KMS-11 (cell line): ENCODE measurements around the gene SNX24.

Experiments used
- H2AFZ ChIP-seq: fragments of 200-600 bp; sonication (generic); 2 replicates; pipeline ENCODE4 v1.6.1; 2016; ENCODE audit warnings: antibody characterized with exemption, mixed run types, low read depth
- H3K27ac ChIP-seq: fragments of 200-600 bp; sonication (generic); 2 replicates; pipeline ENCODE4 v1.6.1; 2016; ENCODE audit warnings: mild to moderate bottlenecking, mixed run types
- H3K27me3 ChIP-seq: fragments of 200-600 bp; sonication (generic); 2 replicates; pipeline ENCODE4 v1.6.1; 2017; ENCODE audit warnings: mild to moderate bottlenecking, low read depth, mixed run types, moderate library complexity; ENCODE audit not compliant: insufficient read depth
- H3K36me3 ChIP-seq: fragments of 200-600 bp; sonication (generic); 2 replicates; pipeline ENCODE4 v1.6.1; 2017; ENCODE audit warnings: mild to moderate bottlenecking, mixed run types; ENCODE audit not compliant: insufficient read depth
- H3K4me1 ChIP-seq: fragments of 200-600 bp; sonication (generic); 2 replicates; pipeline ENCODE4 v1.6.1; 2016; ENCODE audit warnings: mild to moderate bottlenecking, low read depth, mixed run types; ENCODE audit not compliant: poor library complexity, severe bottlenecking
- H3K4me2 ChIP-seq: fragments of 200-600 bp; sonication (generic); 2 replicates; pipeline ENCODE4 v1.7.0; 2016; ENCODE audit warnings: mild to moderate bottlenecking, mixed run types
- H3K4me3 ChIP-seq: fragments of 200-600 bp; sonication (generic); IDR thresholded peaks from 2 replicates; pipeline ENCODE4 v1.6.1; 2017; ENCODE audit warnings: low read depth, low read length, mixed read lengths; ENCODE audit not compliant: insufficient read depth
- H3K79me2 ChIP-seq: fragments of 200-600 bp; sonication (generic); 2 replicates; pipeline ENCODE4 v1.6.1; 2016; ENCODE audit warnings: low read depth, mixed run types; ENCODE audit not compliant: insufficient read depth
- H3K9ac ChIP-seq: fragments of 200-600 bp; sonication (generic); 2 replicates; pipeline ENCODE4 v1.6.1; 2016; ENCODE audit warnings: mild to moderate bottlenecking, mixed run types
- H4K20me1 ChIP-seq: fragments of 200-600 bp; sonication (generic); 2 replicates; pipeline ENCODE4 v1.6.1; 2016; ENCODE audit warnings: mild to moderate bottlenecking, mixed run types; ENCODE audit not compliant: insufficient read depth
- CTCF ChIP-seq: fragments of 200-600 bp; sonication (generic); conservative IDR thresholded peaks from 2 replicates; pipeline ENCODE4 v1.6.1; 2017; ENCODE audit warnings: low read depth, mild to moderate bottlenecking, antibody characterized with exemption, low read length, moderate library complexity, mixed read lengths

Gene SNX24

DNA sequence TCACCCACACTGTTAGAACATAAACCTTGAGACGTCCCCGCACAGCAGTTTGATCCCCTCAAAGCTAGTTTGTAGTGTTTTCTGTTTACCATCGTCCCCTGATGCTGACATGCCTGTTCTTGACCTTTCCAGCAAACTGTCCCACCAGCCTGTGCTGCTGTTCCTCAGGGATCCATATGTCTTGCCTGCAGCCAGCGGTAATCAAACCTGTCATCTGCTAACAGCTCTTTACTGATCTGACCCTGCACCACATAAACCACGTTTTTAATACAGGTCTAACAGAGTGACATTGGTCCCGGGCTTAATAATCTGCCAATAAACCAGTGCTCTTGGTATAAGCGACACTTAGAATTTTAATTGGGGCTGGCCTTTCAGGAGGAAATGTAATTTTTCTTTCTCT, 156.4 kb downstream of the SNX24 start:
- no peak overlapping the region for H3K4me3 ChIP-seq
- no peaks in the 10 kb centered on the region for H3K79me2 ChIP-seq
- no peak overlapping the region for H3K9ac ChIP-seq
- no peaks in the 10 kb centered on the region for H3K27me3 ChIP-seq
- no peaks in the 10 kb centered on the region for H3K4me1 ChIP-seq
- no peaks in the 10 kb centered on the region for H4K20me1 ChIP-seq
- H3K27ac ChIP-seq, result no peak overlapping the region
- no peak overlapping the region for H3K4me2 ChIP-seq
- no peaks in the 10 kb centered on the region for H3K36me3 ChIP-seq
- H2AFZ ChIP-seq, result no peak overlapping the region
- TF ChIP-seq CTCF, result no peak

- H3K27me3 ChIP-seq, result no peaks in the 10 kb centered on the region
- H3K27ac ChIP-seq, result no peak overlapping the region
- H4K20me1 ChIP-seq, result no peaks in the 10 kb centered on the region
- H3K4me2 ChIP-seq, result no peak overlapping the region
- H2AFZ ChIP-seq, result no peak overlapping the region
- H3K9ac ChIP-seq, result no peak overlapping the region
- TF ChIP-seq CTCF, result no peak
- H3K4me1 ChIP-seq, result no peaks in the 10 kb centered on the region
- no peaks in the 10 kb centered on the region for H3K79me2 ChIP-seq
- H3K36me3 ChIP-seq, result no peaks in the 10 kb centered on the region
- H3K4me3 ChIP-seq, result no peak overlapping the region
These were observed 161.8 kb downstream of the SNX24 start for GRCh38 chr5:123007182-123007581.

DNA sequence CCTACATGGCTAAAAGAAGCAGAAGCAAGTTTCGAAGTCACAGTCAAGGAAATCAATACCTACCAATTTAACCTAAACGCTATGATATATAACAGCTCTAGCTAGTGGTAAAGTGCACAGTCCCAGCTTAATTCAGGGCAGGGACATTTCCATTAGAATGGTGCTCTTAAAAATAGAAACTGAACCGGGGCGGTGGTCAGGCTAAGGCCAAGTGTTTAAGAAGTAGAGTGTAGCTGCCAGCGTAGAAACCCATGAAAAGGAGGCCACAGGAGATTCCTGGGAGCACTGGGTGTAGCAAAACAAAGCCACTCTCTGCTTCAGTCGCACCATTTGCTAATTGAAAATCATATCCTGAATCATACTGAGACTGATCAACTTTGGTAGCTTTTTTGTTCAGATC, 162.3 kb downstream of the SNX24 start:
- Histone ChIP-seq H3K79me2 (no peaks in the 10 kb centered on the region), H2AFZ (no peak overlapping the region), H3K4me1 (no peaks in the 10 kb centered on the region), H3K4me3 (no peak overlapping the region), H4K20me1 (no peaks in the 10 kb centered on the region), H3K9ac (no peak overlapping the region), H3K27ac (no peak overlapping the region), H3K36me3 (no peaks in the 10 kb centered on the region), H3K27me3 (no peaks in the 10 kb centered on the region), H3K4me2 (no peak overlapping the region)
- no peak for TF ChIP-seq CTCF

DNA sequence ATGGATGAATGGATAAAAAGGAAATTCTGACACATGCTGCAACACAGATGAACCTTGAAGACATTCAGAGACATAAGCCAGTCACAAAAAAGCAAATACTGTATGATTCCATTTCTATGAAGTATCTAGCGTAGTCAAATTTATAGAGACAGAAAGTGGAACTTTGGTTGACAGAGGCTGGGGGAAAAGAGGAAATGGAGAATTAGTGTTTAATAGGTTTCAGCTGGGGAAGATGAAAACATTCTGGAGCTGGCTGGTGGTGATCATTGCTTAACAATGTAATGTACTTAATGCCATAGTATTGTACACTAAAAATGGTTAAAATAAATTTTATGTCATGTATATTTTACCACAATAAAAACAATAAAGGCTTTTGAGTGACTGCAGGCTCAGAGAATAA, 166.9 kb downstream of the SNX24 start:
- no peak overlapping the region for H3K4me2 ChIP-seq
- no peak overlapping the region for H3K9ac ChIP-seq
- H2AFZ ChIP-seq, result no peak overlapping the region
- no peaks in the 10 kb centered on the region for H3K36me3 ChIP-seq
- H3K27ac ChIP-seq, result no peak overlapping the region
- no peaks in the 10 kb centered on the region for H3K79me2 ChIP-seq
- no peak for TF ChIP-seq CTCF
- no peaks in the 10 kb centered on the region for H3K27me3 ChIP-seq
- H3K4me1 ChIP-seq, result no peaks in the 10 kb centered on the region
- no peak overlapping the region for H3K4me3 ChIP-seq
- H4K20me1 ChIP-seq, result no peaks in the 10 kb centered on the region

DNA sequence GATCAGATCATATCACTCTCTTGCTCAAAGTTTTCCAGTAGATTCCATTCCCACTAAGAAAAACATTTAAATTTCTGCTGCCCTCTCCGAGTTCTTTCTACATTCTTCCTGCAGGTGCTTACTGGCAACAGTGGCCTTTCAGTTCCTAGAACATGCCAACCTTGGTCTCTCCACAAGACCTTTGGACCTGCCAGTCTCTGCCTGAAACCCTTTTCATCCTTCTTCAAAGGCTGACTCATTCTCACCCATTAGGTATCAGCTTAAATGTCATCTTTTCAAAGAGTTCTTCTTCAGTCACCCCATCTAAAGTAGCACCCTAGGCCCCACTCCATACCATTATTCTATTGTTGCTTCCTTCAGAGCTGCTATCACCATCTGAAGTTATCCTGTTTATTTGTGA, 169.3 kb downstream of the SNX24 start:
- no peak overlapping the region for H3K27ac ChIP-seq
- H3K27me3 ChIP-seq, result no peaks in the 10 kb centered on the region
- no peaks in the 10 kb centered on the region for H3K36me3 ChIP-seq
- TF ChIP-seq CTCF, result no peak
- H3K4me2 ChIP-seq, result no peak overlapping the region
- H3K9ac ChIP-seq, result no peak overlapping the region
- no peaks in the 10 kb centered on the region for H4K20me1 ChIP-seq
- H2AFZ ChIP-seq, result no peak overlapping the region
- H3K79me2 ChIP-seq, result no peaks in the 10 kb centered on the region
- H3K4me3 ChIP-seq, result no peak overlapping the region
- no peaks in the 10 kb centered on the region for H3K4me1 ChIP-seq
